Vagina (tissue), 2 donors: ENCODE measurements around the gene GPR17. TPM values are rescaled to one million over a fixed set of nuclear protein-coding genes. Genes with fewer than 3 reads are reported as not detected.

ENCODE experiments used
- DNase-seq, 2 donors: peaks; one replicate each; pipeline ENCODE4 v3.0.0-alpha.2; 2017; ENCODE audit errors: extremely low spot score in 2 of 2
- H3K27ac ChIP-seq: fragments of 200-600 bp; sonication (generic); one replicate; pipeline ENCODE4 v1.5.1; 2019
- H3K27me3 ChIP-seq: fragments of 200-600 bp; sonication (generic); one replicate; pipeline ENCODE4 v1.5.1; 2019
- H3K36me3 ChIP-seq, 2 donors: fragments of 200-600 bp; sonication (generic); one replicate each; pipeline ENCODE4 v1.5.1; 2017 to 2019
- H3K4me1 ChIP-seq: fragments of 200-600 bp; sonication (generic); one replicate; pipeline ENCODE4 v1.5.1; 2019
- H3K4me3 ChIP-seq, 2 donors: fragments of 200-600 bp; sonication (generic); 1 replicate in 1 of 2; 2 replicates in 1 of 2; pipeline ENCODE4 v1.5.1; 2016 to 2019
- H3K9me3 ChIP-seq: fragments of 200-600 bp; sonication (generic); one replicate; pipeline ENCODE4 v1.5.1; 2019
- CTCF ChIP-seq, 3 experiments: fragments of 450-650 bp in 2 of 3; fragments of 200-600 bp in 1 of 3; sonication (generic) in 1 of 3; IDR thresholded peaks; one replicate each; pipeline ENCODE4 v1.5.1; 2017 to 2019; ENCODE audit warnings: antibody characterized with exemption in 3 of 3, mild to moderate bottlenecking in 2 of 3, moderate library complexity in 2 of 3
- POLR2A ChIP-seq, 2 donors: fragments of 450-650 bp; IDR thresholded peaks; one replicate each; pipeline ENCODE4 v1.6.1; 2017; ENCODE audit warnings: antibody characterized with exemption in 2 of 2, mild to moderate bottlenecking in 2 of 2, moderate library complexity in 2 of 2
- POLR2AphosphoS5 ChIP-seq, 2 donors: sonication (generic); formaldehyde crosslinking; IDR thresholded peaks; one replicate each; pipeline ENCODE4 v1.9.0; 2017; ENCODE audit warnings: antibody characterized with exemption in 2 of 2, mild to moderate bottlenecking in 2 of 2, low read depth in 1 of 2; ENCODE audit not compliant: insufficient read depth in 1 of 2
- intact Hi-C: fragments of 100-400 bp; cut with DNase I; formaldehyde crosslinking; loops from one replicate; pipeline ENCODE4 v1.15.1; 2023
- total RNA-seq: library from RNA; depleted of rRNA; stranded (reverse); fragments of >200 nt; gene quantifications from one replicate; pipeline ENCODE4 v1.2.3, GENCODE V29; 2016

The GPR17 gene
- total RNA-seq, 1 donor from 2014 or later: not detected

DNA sequence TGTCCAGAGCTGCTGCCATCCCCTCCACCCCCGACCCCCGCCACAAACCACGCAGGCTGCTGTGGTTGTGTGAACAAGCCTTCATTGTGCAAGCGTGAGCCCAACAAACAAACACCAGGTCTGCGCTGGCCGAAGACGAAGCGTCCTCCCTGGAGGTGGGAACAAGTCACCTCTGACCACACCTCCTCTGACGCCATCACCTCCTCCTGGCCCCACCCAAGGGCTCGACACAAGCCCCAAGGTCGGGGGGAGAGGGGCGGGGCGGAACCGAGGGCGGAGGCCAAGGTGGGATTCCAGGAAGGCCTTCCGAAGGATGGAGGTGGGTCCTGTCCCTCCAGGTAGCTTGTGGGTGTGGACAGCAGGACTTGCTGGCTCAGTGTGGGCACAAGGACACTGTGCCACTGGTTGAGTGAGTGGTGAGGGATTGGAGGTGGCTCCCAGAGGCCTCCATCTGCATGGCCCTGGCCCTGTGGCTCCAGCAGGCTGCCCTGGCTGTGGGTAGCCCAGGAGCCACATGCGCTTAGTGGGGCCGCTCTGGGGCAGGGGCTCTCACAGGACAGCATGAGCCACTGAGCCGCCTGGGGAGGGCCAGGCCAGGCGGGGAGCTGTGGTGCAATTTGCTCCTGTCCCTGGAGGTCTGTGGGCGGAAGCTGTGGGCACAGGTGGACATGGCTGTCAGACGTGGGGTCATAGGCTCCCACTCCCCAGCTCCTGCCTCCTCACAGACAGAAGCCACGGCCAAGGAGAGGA lies 7.4 kb upstream of the GPR17 start:
- Histone ChIP-seq H3K4me3 (no peak overlapping the region), H3K27me3 (no peaks in the 10 kb centered on the region), H3K36me3 (no peaks in the 10 kb centered on the region), H3K4me1 (peaks cover 32% of the 10 kb centered on the region), H3K9me3 (no peaks in the 10 kb centered on the region), H3K27ac (peak overlapping the region; percentile 87)
- TF ChIP-seq CTCF (IDR thresholded peaks at IDR 0.05) (no peak), POLR2A (IDR thresholded peaks at IDR 0.05) (no peak), POLR2AphosphoS5 (IDR thresholded peaks at IDR 0.05; ENCODE audit: insufficient read depth in 1 of 2, low read depth in 1 of 2) (no peak)
- intact Hi-C loops: no loop called here
- no peak for DNase-seq

GRCh38 chr2:127639111-127639474 lies 6.9 kb upstream of the GPR17 start:
- H3K36me3 ChIP-seq: no peaks in the 10 kb centered on the region
- no peaks in the 10 kb centered on the region for H3K9me3 ChIP-seq
- no peak for DNase-seq
- H3K27ac ChIP-seq: no peak overlapping the region
- TF ChIP-seq POLR2A (IDR thresholded peaks at IDR 0.05): no peak
- no peak for TF ChIP-seq CTCF (IDR thresholded peaks at IDR 0.05)
- no peak for TF ChIP-seq POLR2AphosphoS5 (IDR thresholded peaks at IDR 0.05; ENCODE audit: insufficient read depth in 1 of 2, low read depth in 1 of 2)
- peaks cover 26% of the 10 kb centered on the region for H3K4me1 ChIP-seq
- intact Hi-C loops: no loop called here
- H3K4me3 ChIP-seq: no peak overlapping the region
- no peaks in the 10 kb centered on the region for H3K27me3 ChIP-seq

GRCh38 chr2:127640082-127641072 lies 5.6 kb upstream of the GPR17 start:
- H3K4me3 ChIP-seq: no peak overlapping the region
- no peaks in the 10 kb centered on the region for H3K9me3 ChIP-seq
- no peak overlapping the region for H3K27ac ChIP-seq
- H3K36me3 ChIP-seq: no peaks in the 10 kb centered on the region
- DNase-seq: no peak
- H3K27me3 ChIP-seq: no peaks in the 10 kb centered on the region
- TF ChIP-seq POLR2AphosphoS5 (IDR thresholded peaks at IDR 0.05; ENCODE audit: insufficient read depth in 1 of 2, low read depth in 1 of 2) (no peak), CTCF (IDR thresholded peaks at IDR 0.05) (no peak), POLR2A (IDR thresholded peaks at IDR 0.05) (no peak)
- H3K4me1 ChIP-seq: peaks cover 23% of the 10 kb centered on the region
- intact Hi-C loops: no loop called here

DNA sequence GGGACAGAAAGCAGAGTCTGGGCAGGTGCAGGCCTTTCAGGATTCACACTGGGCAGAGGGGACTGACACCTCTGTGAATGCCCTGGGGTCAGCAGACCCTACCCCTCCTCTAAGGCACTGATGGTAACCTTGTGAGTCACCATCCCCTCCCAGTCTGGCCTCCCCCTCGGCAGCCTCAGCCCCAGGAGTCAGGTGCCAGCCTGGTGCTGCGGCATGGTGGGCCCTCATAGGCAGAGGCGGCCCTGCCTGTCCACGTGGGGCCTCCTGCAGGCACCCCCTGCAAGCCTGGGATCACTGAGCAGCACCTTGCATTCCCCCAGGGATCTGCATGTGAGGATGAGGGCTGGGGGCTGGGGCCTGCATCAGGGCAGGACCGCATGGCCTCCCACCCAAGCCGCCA lies 4.8 kb upstream of the GPR17 start:
- no peak overlapping the region for H3K27ac ChIP-seq
- no peak overlapping the region for H3K4me3 ChIP-seq
- TF ChIP-seq POLR2A (IDR thresholded peaks at IDR 0.05): no peak
- TF ChIP-seq CTCF (IDR thresholded peaks at IDR 0.05): no peak
- no peak for TF ChIP-seq POLR2AphosphoS5 (IDR thresholded peaks at IDR 0.05; ENCODE audit: insufficient read depth in 1 of 2, low read depth in 1 of 2)
- intact Hi-C loops: no loop called here
- H3K36me3 ChIP-seq: no peaks in the 10 kb centered on the region
- H3K9me3 ChIP-seq: no peaks in the 10 kb centered on the region
- H3K4me1 ChIP-seq: peaks cover 23% of the 10 kb centered on the region
- H3K27me3 ChIP-seq: no peaks in the 10 kb centered on the region
- no peak for DNase-seq
